GM12874 (cell line): Measurements from ENCODE around the gene C18orf32.

Source experiments
- TF ChIP-seq, protein P1 (sequence below): IDR thresholded peaks from 2 replicates; pipeline ENCODE4 v1.5.1; 2011; ENCODE audit warnings: low read depth, mild to moderate bottlenecking, control low read depth, low read length, moderate library complexity; ENCODE audit not compliant: insufficient read depth

C18orf32 gene

DNA sequence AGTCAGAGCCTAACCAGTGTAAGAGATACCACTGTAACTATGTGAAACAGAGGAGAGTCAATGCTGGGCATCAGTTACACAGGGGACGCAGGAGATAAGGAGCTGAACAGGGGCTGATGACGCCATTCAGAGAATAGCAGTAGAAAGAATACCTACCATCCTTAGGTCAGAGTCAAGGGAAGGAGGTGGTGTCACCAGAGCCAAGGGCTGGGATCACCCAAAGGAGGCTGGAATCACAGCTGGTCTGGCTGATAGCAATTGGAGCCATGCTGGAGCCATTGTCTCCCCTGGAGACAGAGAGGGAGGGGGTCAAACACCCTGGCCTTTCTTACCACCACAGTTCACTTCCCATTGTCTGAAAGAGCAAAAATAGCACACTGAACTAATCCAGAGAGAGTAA lies 37.3 kb upstream of the C18orf32 start:
- TF ChIP-seq, protein P1, sequence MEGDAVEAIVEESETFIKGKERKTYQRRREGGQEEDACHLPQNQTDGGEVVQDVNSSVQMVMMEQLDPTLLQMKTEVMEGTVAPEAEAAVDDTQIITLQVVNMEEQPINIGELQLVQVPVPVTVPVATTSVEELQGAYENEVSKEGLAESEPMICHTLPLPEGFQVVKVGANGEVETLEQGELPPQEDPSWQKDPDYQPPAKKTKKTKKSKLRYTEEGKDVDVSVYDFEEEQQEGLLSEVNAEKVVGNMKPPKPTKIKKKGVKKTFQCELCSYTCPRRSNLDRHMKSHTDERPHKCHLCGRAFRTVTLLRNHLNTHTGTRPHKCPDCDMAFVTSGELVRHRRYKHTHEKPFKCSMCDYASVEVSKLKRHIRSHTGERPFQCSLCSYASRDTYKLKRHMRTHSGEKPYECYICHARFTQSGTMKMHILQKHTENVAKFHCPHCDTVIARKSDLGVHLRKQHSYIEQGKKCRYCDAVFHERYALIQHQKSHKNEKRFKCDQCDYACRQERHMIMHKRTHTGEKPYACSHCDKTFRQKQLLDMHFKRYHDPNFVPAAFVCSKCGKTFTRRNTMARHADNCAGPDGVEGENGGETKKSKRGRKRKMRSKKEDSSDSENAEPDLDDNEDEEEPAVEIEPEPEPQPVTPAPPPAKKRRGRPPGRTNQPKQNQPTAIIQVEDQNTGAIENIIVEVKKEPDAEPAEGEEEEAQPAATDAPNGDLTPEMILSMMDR: no peak

DNA sequence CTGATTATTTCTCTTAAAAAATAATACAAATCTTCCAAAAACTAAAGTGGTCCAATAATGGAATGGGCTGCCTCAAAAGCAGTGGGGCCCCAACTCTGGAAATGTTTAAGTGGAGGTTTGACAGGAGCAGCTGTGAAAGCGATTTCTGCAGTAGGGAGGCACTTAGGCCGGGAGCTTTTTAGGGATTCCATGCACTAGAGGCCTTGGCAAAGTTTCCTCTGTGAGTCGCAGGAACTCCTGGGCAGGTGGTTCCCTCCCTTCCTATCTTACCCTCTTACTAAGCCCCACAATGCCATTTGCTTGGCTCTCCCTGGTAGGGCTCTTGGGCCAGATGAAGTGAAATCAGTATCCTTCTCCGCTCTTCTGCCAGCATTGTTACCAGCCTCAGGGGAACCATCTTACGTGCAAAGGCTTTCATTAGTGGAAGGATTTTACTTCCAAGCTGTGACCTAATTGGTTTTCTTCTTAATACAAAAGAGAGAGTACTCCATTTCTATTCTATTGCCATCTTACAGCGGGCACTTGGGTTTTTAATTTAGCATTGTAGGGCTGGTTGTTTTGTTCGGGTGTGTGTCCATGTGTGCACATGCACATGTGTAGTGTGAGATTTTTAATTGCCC lies 34.3 kb upstream of the C18orf32 start:
- TF ChIP-seq, protein P1: no peak

DNA sequence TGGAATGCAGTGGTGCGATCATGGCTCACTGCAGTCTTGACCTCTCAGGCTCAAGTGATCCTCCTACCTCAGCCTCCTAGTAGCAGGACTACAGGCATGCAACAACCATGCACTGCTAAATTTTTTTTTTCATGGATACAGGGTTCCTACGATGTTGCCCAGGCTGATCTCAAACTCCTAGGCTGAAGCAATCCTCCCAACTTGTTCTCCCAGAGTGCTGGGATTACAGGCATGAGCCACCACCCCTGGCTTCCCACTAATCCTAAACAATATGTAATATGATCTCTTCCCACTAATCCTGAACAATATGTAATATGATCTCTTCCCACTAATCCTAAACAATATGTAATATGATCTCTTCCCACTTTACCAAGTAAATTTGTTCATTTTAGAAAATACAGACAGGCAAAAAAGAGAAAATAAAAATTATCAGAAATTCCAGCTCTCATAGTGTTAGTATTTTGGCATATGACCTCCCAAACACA lies 33.7 kb upstream of the C18orf32 start:
- TF ChIP-seq, protein P1: no peak

DNA sequence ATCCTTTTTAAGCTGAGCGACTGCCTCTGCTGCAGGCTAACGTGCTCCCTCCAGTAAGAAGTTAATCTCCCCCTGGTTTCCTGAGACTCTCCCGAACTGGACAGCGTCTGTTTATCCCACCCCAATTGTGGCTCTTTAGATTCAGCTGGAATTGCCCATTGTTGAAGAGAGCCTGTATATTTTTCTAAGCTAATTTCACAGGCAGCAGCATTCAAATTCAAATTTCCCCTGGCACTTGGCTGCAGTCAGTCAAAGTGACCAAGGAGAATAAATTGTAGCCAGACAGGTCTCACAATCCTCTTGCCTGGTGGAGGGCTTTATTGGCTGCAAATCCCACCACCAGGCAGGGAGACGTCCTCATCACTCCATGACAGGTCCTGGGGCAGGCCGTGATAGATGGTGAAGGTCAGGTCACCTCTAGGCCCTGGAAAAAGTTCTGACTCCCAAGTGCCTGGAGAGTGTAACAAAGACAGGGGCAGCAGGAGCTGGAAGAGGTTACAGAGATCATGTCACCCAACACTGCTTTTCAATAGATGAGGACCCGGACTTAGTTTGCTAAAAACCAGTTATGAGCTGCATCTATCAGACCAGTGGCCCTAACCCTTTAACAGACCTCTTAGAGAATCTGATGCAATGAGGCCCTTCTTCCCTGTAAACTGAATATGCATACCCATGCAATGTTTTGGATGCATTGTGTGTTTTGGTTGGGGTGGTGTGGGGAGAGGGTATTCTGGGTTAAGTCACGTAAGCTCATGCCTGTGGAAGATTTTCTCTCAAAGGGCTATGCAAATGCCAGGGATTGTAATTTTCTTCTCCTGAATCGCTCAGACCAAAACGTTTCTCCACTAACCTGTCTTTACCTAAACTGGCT lies 32.3 kb upstream of the C18orf32 start:
- TF ChIP-seq, protein P1: no peak

DNA sequence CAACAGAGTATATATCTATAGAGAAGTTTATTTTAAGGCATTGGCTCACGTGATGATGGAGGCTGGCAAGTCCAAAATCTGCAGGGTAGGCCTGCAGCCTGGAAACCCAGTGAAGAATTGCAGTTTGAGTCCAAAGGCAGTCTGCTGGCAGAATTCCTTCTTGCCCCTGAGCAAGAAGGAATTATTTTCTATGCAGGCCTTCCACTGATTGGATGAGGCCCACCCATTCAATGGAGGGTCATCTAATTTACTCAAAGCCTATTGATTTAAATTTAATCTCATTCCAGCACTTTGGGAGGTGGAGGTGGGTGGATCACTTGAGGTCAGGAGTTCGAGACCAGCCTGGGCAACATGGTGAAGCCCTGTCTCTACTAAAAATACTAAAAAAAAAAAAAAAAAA lies 30.4 kb upstream of the C18orf32 start:
- TF ChIP-seq, protein P1: no peak

DNA sequence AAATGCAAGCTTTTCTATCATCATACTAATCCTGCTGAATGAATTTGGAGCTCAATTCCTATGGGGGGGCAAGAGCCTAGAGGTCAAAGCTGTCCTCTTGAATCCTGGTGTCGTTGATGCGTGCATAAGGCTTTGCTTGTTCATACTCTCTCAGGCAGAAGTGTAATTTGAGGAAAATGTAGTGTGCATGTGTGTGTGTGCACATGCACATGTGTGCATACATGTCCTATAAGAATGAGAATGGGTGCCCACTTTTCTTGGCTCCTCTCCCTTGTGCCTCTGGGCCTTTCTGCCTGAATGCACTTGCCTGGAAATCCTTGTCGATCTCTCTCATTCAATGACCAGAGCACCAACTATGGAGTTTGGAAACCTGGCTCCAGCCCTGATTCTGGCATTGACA lies 28.5 kb upstream of the C18orf32 start:
- TF ChIP-seq, protein P1: no peak

DNA sequence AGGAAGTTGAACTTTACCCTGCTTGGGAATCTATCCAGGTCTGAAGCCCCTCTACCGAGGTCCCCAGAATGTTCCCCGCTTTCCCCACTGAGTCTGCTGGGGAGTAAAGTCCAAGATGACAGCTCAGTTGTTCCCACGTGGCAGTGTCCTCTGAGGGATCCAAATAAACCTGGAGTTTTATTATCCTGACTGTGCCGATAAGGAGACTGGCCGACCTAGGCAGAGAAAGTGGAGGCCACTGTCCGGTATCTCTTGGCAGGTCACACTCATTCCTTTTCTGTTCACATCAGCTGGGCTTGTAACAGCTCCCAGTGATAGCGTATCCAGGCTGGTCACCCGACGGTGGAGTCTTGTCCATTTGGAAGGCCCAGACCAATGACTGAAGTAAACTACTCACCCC lies 27.5 kb upstream of the C18orf32 start:
- TF ChIP-seq, protein P1: no peak
